Suprapubic skin (tissue), 4 donors: Measurements from ENCODE around the gene ARHGAP25.

Experiments
- CTCF ChIP-seq, 2 donors: fragments of 200-600 bp in 1 of 2; fragments of 450-650 bp in 1 of 2; sonication (generic) in 1 of 2; IDR thresholded peaks; one replicate each; pipeline ENCODE4 v1.5.1; 2016 to 2019; ENCODE audit warnings: antibody characterized with exemption in 2 of 2, mild to moderate bottlenecking in 1 of 2, moderate library complexity in 1 of 2
- EP300 ChIP-seq: sonication (generic); formaldehyde crosslinking; IDR thresholded peaks from one replicate; pipeline ENCODE4 v1.6.1; 2017; ENCODE audit warnings: antibody characterized with exemption
- POLR2A ChIP-seq, 2 donors: fragments of 450-650 bp; IDR thresholded peaks; one replicate each; pipeline ENCODE4 v1.6.1; 2017; ENCODE audit warnings: antibody characterized with exemption in 2 of 2, mild to moderate bottlenecking in 2 of 2, moderate library complexity in 2 of 2
- POLR2AphosphoS5 ChIP-seq, 3 donors: sonication (generic); formaldehyde crosslinking; IDR thresholded peaks; one replicate each; pipeline ENCODE4 v1.6.1; 2017; ENCODE audit warnings: antibody characterized with exemption in 3 of 3

GRCh38 chr2:68805025-68805424, 70.4 kb downstream of the ARHGAP25 start:
- no peak for TF ChIP-seq CTCF (IDR thresholded peaks at IDR 0.05)
- no peak for TF ChIP-seq EP300
- no peak for TF ChIP-seq POLR2AphosphoS5 (IDR thresholded peaks at IDR 0.05)
- TF ChIP-seq POLR2A (IDR thresholded peaks at IDR 0.05), result no peak
